Activated CD8-positive, alpha-beta memory T cell treated with anti-CD3 and anti-CD28 coated beads, Interleukin-2, amount 10 ng/mL, durations not matched to agents 7 days and 5 days (primary cell): ENCODE data around the gene PRKCQ. TPM values are rescaled to one million over a fixed set of nuclear protein-coding genes. Genes with fewer than 3 reads are reported as not detected.
"Not testable (repeated sequence)": the region's sequence is repeated elsewhere in the genome, so short reads cannot be mapped to it uniquely, and the experiment has no call there.

ENCODE experiments used
- ATAC-seq: fragments of 150-1000 bp; cut with Tn5 transposase; one replicate; pipeline ENCODE4 v1.10.0; 2021; ENCODE audit warnings: moderate library complexity
- CTCF ChIA-PET: fragments of 350-600 bp; sonication (Branson Sonifier 250); formaldehyde crosslinking; loops from one replicate; lab custom pipeline; 2021; ENCODE audit warnings: antibody characterized with exemption; lab: Charles Lee
- DNase-seq: peaks from one replicate; pipeline ENCODE4 v3.0.0-alpha.2; 2020
- H3K27ac Mint-ChIP-seq: one replicate; pipeline ENCODE4 v1.8.0; 2021; ENCODE audit warnings: mild to moderate bottlenecking, mixed read lengths
- H3K27me3 Mint-ChIP-seq: one replicate; pipeline ENCODE4 v1.8.0; 2021; ENCODE audit warnings: mixed read lengths
- H3K36me3 Mint-ChIP-seq: one replicate; pipeline ENCODE4 v1.8.0; 2021; ENCODE audit warnings: mild to moderate bottlenecking, mixed read lengths
- H3K4me1 Mint-ChIP-seq: one replicate; pipeline ENCODE4 v1.8.0; 2021; ENCODE audit warnings: mixed read lengths
- H3K4me3 Mint-ChIP-seq: one replicate; pipeline ENCODE4 v1.8.0; 2021; ENCODE audit warnings: mild to moderate bottlenecking, moderate library complexity, mixed read lengths
- H3K9me3 Mint-ChIP-seq: one replicate; pipeline ENCODE4 v1.8.0; 2022; ENCODE audit warnings: low read depth, mixed read lengths
- total RNA-seq, 2 experiments: library from RNA; stranded (reverse); gene quantifications; one replicate each; pipeline ENCODE4 v1.2.3, GENCODE V29; 2021

The PRKCQ gene
- total RNA-seq, 2 experiments from 2014 or later, result 51.0 to 58.7 TPM

DNA sequence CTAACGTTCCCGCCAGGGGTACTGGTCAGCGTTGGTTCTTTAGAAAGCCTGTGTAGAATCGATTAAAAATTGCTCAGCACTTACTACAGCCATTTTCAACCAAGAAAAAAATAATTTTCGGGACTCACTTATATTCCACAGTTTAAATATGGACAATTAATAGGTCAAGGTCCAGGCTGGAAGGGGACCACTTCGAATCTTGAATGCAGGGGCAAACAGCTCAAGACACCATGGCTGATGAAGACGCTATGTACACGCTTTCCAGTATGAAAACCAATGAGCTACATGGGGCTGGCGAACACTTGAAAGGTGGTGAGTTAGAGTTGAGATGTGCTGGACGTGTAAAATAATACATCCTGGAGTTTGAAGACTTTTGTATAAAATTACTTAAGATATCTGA is 87.2 kb downstream of the PRKCQ start:
- peak overlapping the region; percentile 99 for H3K27ac Mint-ChIP-seq
- H3K27me3 Mint-ChIP-seq, result no peaks in the 10 kb centered on the region

DNA sequence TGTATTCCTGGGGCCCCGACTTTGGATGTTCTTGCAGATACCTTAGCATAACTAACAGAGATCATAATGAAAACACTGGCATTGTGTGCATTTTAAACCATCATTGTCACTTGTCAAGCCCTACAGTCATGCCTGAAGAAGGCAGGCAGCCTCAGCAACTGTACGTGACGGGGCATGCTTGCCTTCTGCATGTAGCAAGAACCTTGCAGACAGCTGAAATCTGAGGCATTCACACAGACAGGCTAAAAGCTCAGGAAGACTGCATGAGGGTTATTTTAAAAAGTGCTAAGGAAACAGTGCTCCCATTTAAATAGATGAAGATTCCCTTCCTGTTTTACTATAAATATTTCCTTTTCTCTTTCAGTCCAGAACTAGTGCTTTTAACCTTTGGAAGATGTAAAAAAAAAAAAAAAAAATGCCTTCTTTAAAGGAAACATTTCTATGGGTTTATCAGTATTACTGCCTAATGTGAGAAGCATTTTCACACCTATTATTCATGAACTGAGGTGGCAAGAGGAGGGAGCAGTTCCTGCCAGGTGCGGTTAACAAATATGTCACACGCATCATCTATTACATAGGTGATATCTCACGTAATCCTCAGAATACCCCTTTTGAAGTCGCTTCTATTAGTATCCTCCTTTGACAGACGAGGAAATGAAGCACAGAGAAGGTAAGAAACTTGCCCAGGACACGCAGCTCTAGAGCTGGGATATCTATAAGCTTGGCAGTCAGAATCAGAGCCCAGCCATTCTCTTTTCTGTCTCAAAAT is 88.1 kb downstream of the PRKCQ start:
- CTCF ChIA-PET, result interaction anchor here (1.3 to 5.2 kb wide), 4 partner anchors 9 to 51 kb away, joined by 3 to 28 read pairs (median 8); no protein-coding TSS in a partner anchor
- ATAC-seq (peak; percentile 51), DNase-seq (peak; percentile 69)
- Mint-ChIP-seq H3K27me3 (no peaks in the 10 kb centered on the region), H3K36me3 (peaks cover 50% of the 10 kb centered on the region), H3K4me1 (peaks cover 34% of the 10 kb centered on the region), H3K9me3 (no peaks in the 10 kb centered on the region), H3K27ac (peak overlapping the region; percentile 99), H3K4me3 (peak overlapping the region; percentile 0)

More for the DNA sequence above, 87.2 kb downstream of the PRKCQ start:
- CTCF ChIA-PET, result interaction anchor here (1.0 to 5.2 kb wide), 7 partner anchors 10 to 108 kb away, joined by 3 to 28 read pairs (median 3); no protein-coding TSS in a partner anchor
- peaks cover 48% of the 10 kb centered on the region for H3K36me3 Mint-ChIP-seq
- H3K4me3 Mint-ChIP-seq, result no peak overlapping the region
- DNase-seq (no peak), ATAC-seq (no peak)
- H3K4me1 Mint-ChIP-seq, result peaks cover 29% of the 10 kb centered on the region
- no peaks in the 10 kb centered on the region for H3K9me3 Mint-ChIP-seq

- Mint-ChIP-seq H3K27ac (peak overlapping the region; percentile 99), H3K9me3 (no peaks in the 10 kb centered on the region), H3K4me1 (peaks cover 47% of the 10 kb centered on the region), H3K36me3 (peaks cover 64% of the 10 kb centered on the region), H3K27me3 (no peaks in the 10 kb centered on the region), H3K4me3 (no peak overlapping the region)
- ATAC-seq, result no peak
- CTCF ChIA-PET, result interaction anchor here (1.2 kb wide), 1 partner anchor 16 kb away, joined by 5 read pairs; no protein-coding TSS in a partner anchor
- DNase-seq, result no peak
Measured at GRCh38 chr10:6490614-6491013, 89.5 kb downstream of the PRKCQ start.

DNA sequence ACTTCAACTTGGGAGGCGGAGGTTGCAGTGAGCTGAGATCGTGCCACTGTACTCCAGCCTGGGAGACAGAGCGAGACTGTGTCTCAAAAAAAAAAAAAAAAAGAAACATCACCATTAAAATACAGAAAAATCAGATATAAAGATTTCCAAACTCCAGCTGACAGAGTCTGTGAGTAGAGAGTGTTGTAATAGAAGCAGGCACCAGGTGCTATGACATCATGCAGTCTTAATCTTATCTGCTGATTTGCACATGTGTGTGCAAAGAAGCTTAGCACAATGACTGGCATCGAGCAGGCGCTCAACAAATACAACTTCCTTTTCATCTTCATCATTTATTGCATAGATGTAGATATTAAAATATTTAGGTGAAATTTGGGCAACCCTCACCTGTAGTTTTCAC is 92.2 kb downstream of the PRKCQ start:
- H3K36me3 Mint-ChIP-seq, result peaks cover 89% of the 10 kb centered on the region
- no peaks in the 10 kb centered on the region for H3K9me3 Mint-ChIP-seq
- H3K4me3 Mint-ChIP-seq, result no peak overlapping the region
- CTCF ChIA-PET, result interaction anchor here (0.7 to 1.2 kb wide), 5 partner anchors 10 to 665 kb away, joined by 3 to 4 read pairs (median 3); no protein-coding TSS in a partner anchor
- H3K27me3 Mint-ChIP-seq, result no peaks in the 10 kb centered on the region
- DNase-seq (no peak), ATAC-seq (no peak)
- peaks cover 72% of the 10 kb centered on the region for H3K4me1 Mint-ChIP-seq
- no peak overlapping the region for H3K27ac Mint-ChIP-seq

DNA sequence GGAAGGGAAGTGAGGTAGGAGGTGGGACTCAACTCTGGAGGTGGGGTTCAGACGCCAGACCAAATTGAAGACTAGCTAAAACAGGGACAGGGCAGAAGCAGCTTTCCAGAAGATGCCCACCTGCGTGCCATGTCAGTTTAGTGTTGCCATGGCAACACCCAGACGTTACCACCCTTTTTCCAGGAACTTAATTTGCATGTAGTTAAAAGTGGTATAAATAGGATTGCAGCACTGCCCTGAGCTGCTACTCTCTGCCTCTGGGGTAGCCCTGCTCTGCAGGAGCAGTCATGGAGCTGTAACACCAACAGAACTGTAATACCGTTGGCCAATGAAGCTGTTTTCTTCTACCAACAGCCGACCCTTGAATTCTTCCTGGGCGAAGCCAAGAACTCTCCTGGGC is 93.8 kb downstream of the PRKCQ start:
- DNase-seq, result peak; percentile 5
- Mint-ChIP-seq H3K4me1 (peaks cover 68% of the 10 kb centered on the region), H3K27me3 (no peaks in the 10 kb centered on the region), H3K4me3 (no peak overlapping the region), H3K36me3 (peaks cover 88% of the 10 kb centered on the region), H3K27ac (no peak overlapping the region), H3K9me3 (no peaks in the 10 kb centered on the region)
- CTCF ChIA-PET, result interaction anchor here (1.1 to 1.8 kb wide), 3 partner anchors 12 to 94 kb away, joined by 3 to 9 read pairs (median 4); partner anchors contain the start of gene PRKCQ
- ATAC-seq, result no peak

GRCh38 chr10:6482737-6483357 is 97.2 kb downstream of the PRKCQ start:
- H3K27me3 Mint-ChIP-seq, result no peaks in the 10 kb centered on the region
- peak overlapping the region; percentile 77 for H3K27ac Mint-ChIP-seq
- no peaks in the 10 kb centered on the region for H3K9me3 Mint-ChIP-seq
- H3K4me3 Mint-ChIP-seq, result peak overlapping the region; percentile 51
- DNase-seq (no peak), ATAC-seq (peak; percentile 83)
- H3K4me1 Mint-ChIP-seq, result peaks cover 63% of the 10 kb centered on the region
- peaks cover 85% of the 10 kb centered on the region for H3K36me3 Mint-ChIP-seq
- CTCF ChIA-PET, result interaction anchor here (0.9 to 2.1 kb wide), 8 partner anchors 9 to 98 kb away, joined by 3 to 10 read pairs (median 4); no protein-coding TSS in a partner anchor

- H3K27ac Mint-ChIP-seq, result no peak overlapping the region
- no peaks in the 10 kb centered on the region for H3K27me3 Mint-ChIP-seq
- ATAC-seq (no peak), DNase-seq (no peak)
- CTCF ChIA-PET, result interaction anchor here (1.4 to 1.9 kb wide), 2 partner anchors 19 to 52 kb away, joined by 3 to 4 read pairs; no protein-coding TSS in a partner anchor
- H3K36me3 Mint-ChIP-seq, result peaks cover 74% of the 10 kb centered on the region
- no peaks in the 10 kb centered on the region for H3K9me3 Mint-ChIP-seq
- H3K4me1 Mint-ChIP-seq, result peaks cover 58% of the 10 kb centered on the region
- H3K4me3 Mint-ChIP-seq, result no peak overlapping the region
Measured at GRCh38 chr10:6478722-6479121, 101.4 kb downstream of the PRKCQ start.

GRCh38 chr10:6476989-6477388 is 103.1 kb downstream of the PRKCQ start:
- CTCF ChIA-PET, result no interaction called here
- Mint-ChIP-seq H3K9me3 (no peaks in the 10 kb centered on the region), H3K4me3 (no peak overlapping the region), H3K4me1 (peaks cover 56% of the 10 kb centered on the region), H3K27me3 (no peaks in the 10 kb centered on the region), H3K36me3 (peaks cover 68% of the 10 kb centered on the region), H3K27ac (peak overlapping the region; percentile 53)
- DNase-seq, result no peak
- no peak for ATAC-seq

DNA sequence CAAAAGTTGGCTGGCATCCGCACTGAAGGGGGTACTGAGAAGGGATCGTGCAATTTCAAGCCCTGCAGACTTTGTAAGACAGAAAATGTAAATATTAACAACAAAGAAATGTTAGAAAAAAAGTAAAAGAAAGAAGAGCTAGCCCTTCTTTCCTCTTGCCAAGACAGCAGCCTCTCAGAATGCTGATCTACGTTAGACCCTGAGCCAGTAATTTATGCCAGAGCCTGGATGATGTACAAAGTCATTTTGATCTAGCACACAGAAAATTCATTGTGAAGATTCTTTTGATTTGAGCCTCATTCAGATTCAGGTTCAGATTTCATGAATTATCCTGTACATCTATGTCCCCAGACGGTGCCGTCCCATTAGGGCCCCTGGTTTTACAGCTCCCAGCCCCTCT is 105.2 kb downstream of the PRKCQ start:
- CTCF ChIA-PET, result interaction anchor here (1.5 to 2.8 kb wide), 6 partner anchors 12 to 106 kb away, joined by 5 to 28 read pairs (median 13); partner anchors contain the start of gene PRKCQ
- DNase-seq (no peak), ATAC-seq (no peak)
- H3K4me3 Mint-ChIP-seq, result peak overlapping the region; percentile 23
- H3K4me1 Mint-ChIP-seq, result peaks cover 63% of the 10 kb centered on the region
- H3K36me3 Mint-ChIP-seq, result peaks cover 72% of the 10 kb centered on the region
- peaks cover 6% of the 10 kb centered on the region for H3K9me3 Mint-ChIP-seq
- H3K27ac Mint-ChIP-seq, result peak overlapping the region; percentile 100
- no peaks in the 10 kb centered on the region for H3K27me3 Mint-ChIP-seq

GRCh38 chr10:6473901-6474370 is 106.1 kb downstream of the PRKCQ start:
- DNase-seq (peak; percentile 69), ATAC-seq (peak; percentile 81)
- CTCF ChIA-PET, result interaction anchor here (0.7 to 2.8 kb wide), 29 partner anchors 10 to 388 kb away, joined by 3 to 28 read pairs (median 4); partner anchors contain the start of genes PFKFB3 and PRKCQ
- Mint-ChIP-seq H3K27me3 (no peaks in the 10 kb centered on the region), H3K4me1 (peaks cover 61% of the 10 kb centered on the region), H3K27ac (peak overlapping the region; percentile 100), H3K4me3 (peak overlapping the region; percentile 87), H3K36me3 (peaks cover 75% of the 10 kb centered on the region), H3K9me3 (peaks cover 7% of the 10 kb centered on the region)

DNA sequence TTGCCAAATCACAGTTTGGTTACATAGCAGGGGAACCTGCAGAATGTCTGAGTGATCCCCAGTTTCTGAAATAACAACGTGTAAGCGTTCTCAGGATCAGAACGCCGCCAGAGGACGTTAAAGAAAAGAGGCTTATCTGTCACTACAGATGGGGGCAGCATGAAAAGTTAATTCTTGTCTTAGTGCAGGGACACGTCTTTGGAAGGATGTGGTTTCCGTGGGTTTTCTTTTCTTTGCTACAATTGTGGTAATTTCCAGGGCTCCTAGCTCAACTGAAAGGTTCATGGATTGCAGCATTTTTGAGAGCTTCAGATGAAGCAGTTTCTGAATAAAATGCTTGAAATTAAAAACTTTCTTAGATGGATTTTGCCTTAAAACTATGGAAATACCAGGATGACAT is 106.6 kb downstream of the PRKCQ start:
- CTCF ChIA-PET, result interaction anchor here (0.8 to 2.8 kb wide), 28 partner anchors 8 to 387 kb away, joined by 3 to 28 read pairs (median 4); partner anchors contain the start of genes PFKFB3 and PRKCQ
- Mint-ChIP-seq H3K27me3 (no peaks in the 10 kb centered on the region), H3K36me3 (peaks cover 72% of the 10 kb centered on the region), H3K9me3 (peaks cover 7% of the 10 kb centered on the region), H3K4me1 (peaks cover 58% of the 10 kb centered on the region), H3K27ac (peak overlapping the region; percentile 100), H3K4me3 (peak overlapping the region; percentile 26)
- DNase-seq (peak; percentile 83), ATAC-seq (peak; percentile 84)

- DNase-seq, ATAC-seq, H3K9me3 Mint-ChIP-seq, H3K27me3 Mint-ChIP-seq, H3K4me3 Mint-ChIP-seq: not testable (repeated sequence)
- peaks cover 70% of the 10 kb centered on the region for H3K36me3 Mint-ChIP-seq
- H3K27ac Mint-ChIP-seq, result peak overlapping the region; percentile 100
- H3K4me1 Mint-ChIP-seq, result peaks cover 54% of the 10 kb centered on the region
- CTCF ChIA-PET, result interaction anchor here (0.8 to 2.8 kb wide), 11 partner anchors 9 to 206 kb away, joined by 3 to 21 read pairs (median 4); partner anchors contain the start of gene PRKCQ
Measured at GRCh38 chr10:6472710-6473005, 107.4 kb downstream of the PRKCQ start.
